GM10248 (cell line): Measurements from ENCODE around the gene ARHGEF6.

Experiments used
- CTCF ChIA-PET: fragments of 300-600 bp; sonication (Branson Sonifier 250); formaldehyde crosslinking; extraction: SDS; loops from one replicate; lab custom pipeline; 2021; ENCODE audit warnings: antibody characterized with exemption; lab: Yijun Ruan, JAX
- POLR2A ChIA-PET: fragments of 350-650 bp; sonication (Branson Sonifier 250); formaldehyde crosslinking; extraction: SDS; loops from one replicate; lab custom pipeline; 2020; ENCODE audit warnings: antibody characterized with exemption; lab: Yijun Ruan, JAX
- DNase-seq: peaks from one replicate; pipeline ENCODE4 v3.0.0; 2012; ENCODE audit errors: extremely low spot score
- CTCF ChIP-seq: IDR thresholded peaks from 2 replicates; pipeline ENCODE4 v1.5.1; 2012; ENCODE audit warnings: mild to moderate bottlenecking, low read depth; ENCODE audit errors: extremely low read depth, missing control alignments, control extremely low read depth

The ARHGEF6 gene

DNA sequence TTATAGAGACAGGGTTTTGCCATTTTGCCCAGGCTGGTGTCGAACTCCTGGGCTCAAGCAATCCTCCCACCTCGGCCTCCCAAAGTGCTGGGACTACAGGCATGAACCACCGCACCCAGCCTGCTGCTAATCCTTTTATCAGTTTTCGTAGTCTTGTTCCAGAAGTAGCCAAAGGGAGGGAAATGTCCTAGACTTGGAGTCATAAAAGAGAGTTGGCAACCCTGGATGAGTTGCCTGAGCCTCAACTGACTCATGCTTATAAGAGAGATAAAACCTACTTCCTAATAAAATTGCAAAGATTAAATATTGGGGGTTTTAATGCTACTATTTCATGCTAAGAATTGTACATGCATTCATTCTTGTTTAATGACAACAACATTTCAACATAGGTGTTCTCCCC is 88.5 kb downstream of the ARHGEF6 start:
- POLR2A ChIA-PET: no interaction called here
- no peak for DNase-seq
- TF ChIP-seq CTCF: no peak
- CTCF ChIA-PET: interaction anchor here (1.6 kb wide), 1 partner anchor 11 kb away, joined by 4 read pairs; no protein-coding TSS in a partner anchor

- ChIA-PET CTCF (interaction anchor here (1.6 kb wide), 1 partner anchor 10 kb away, joined by 4 read pairs; no protein-coding TSS in a partner anchor), POLR2A (no interaction called here)
- TF ChIP-seq CTCF: no peak
- no peak for DNase-seq
Observed at GRCh38 chrX:136691028-136691809, 89.5 kb downstream of the ARHGEF6 start.

- no peak for DNase-seq
- no peak for TF ChIP-seq CTCF
- ChIA-PET POLR2A (no interaction called here), CTCF (no interaction called here)
Observed at GRCh38 chrX:136689436-136689835, 91.3 kb downstream of the ARHGEF6 start.

- ChIA-PET CTCF (no interaction called here), POLR2A (no interaction called here)
- no peak for DNase-seq
- TF ChIP-seq CTCF: no peak
Observed at GRCh38 chrX:136687457-136687856, 93.3 kb downstream of the ARHGEF6 start.

DNA sequence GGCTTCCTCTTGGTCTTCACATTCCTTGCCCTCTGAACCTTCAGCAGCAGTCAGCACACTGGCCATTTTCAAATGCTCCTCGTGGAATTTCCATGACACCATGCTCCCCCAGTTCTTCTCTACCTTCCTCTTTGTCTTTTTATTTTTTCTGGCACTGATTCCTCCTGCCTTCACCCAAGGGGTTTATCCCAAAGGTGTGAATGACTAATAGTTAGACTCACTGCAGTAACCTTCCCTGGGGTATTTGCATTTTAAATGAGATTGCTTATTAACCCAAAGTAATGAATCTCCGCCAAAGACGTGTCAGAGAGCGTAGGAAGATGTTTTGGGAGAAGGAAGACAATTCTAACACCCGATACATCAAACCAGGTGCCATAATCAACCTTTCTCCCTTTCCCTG is 96.6 kb downstream of the ARHGEF6 start:
- CTCF ChIA-PET: no interaction called here
- no peak for TF ChIP-seq CTCF
- no peak for DNase-seq
- POLR2A ChIA-PET: no interaction called here

DNA sequence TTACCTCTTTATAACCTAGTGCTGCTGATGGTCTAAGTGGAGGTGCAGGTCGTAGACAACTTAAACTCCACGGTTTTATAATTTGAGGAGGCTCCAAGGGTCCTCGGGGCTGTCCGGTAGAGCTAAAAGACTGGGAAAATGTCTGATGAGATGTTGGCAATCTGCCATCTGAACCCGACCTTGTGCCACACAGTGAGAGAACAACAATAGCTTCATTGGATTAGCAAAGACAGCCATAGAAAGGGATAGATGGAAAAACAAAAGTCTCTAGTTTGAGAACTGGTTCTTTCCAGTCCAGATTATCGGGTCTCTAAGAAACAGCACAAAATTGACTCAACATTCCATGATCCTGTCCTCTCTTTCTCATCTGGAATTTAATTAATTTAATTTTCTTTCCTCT is 101.2 kb downstream of the ARHGEF6 start:
- no peak for TF ChIP-seq CTCF
- ChIA-PET CTCF (interaction anchor here (1.2 kb wide), 1 partner anchor 12 kb away, joined by 3 read pairs; no protein-coding TSS in a partner anchor), POLR2A (no interaction called here)
- DNase-seq: no peak
